H9 (cell line): ENCODE measurements around the gene DNASE1L3. TPM values are rescaled to one million over a fixed set of nuclear protein-coding genes. Genes with fewer than 3 reads are reported as not detected.

ENCODE experiments used
- DNase-seq: peaks from one replicate; pipeline ENCODE4 v3.0.0-alpha.2; 2017
- H2AFZ ChIP-seq: one replicate; pipeline ENCODE4 v1.6.1; 2013; ENCODE audit warnings: mild to moderate bottlenecking, low read length, control low read depth, moderate library complexity
- H2AK5ac ChIP-seq: 2 replicates; pipeline ENCODE4 v1.6.1; 2013; ENCODE audit warnings: low read length, control low read depth, mixed read lengths; ENCODE audit not compliant: insufficient read length
- H2BK120ac ChIP-seq: one replicate; pipeline ENCODE4 v1.6.1; 2013; ENCODE audit warnings: low read depth, mild to moderate bottlenecking, low read length, control low read depth, inconsistent platforms; ENCODE audit not compliant: poor library complexity, severe bottlenecking
- H2BK12ac ChIP-seq: 2 replicates; pipeline ENCODE4 v1.6.1; 2013; ENCODE audit warnings: low read length, control low read depth, mixed read lengths, low read depth; ENCODE audit not compliant: insufficient read length
- H2BK15ac ChIP-seq: 2 replicates; pipeline ENCODE4 v1.6.1; 2013; ENCODE audit warnings: low read depth, low read length, control low read depth
- H2BK20ac ChIP-seq: one replicate; pipeline ENCODE4 v1.6.1; 2013; ENCODE audit warnings: low read depth, mild to moderate bottlenecking, low read length, control low read depth, inconsistent platforms; ENCODE audit not compliant: poor library complexity, severe bottlenecking
- H2BK5ac ChIP-seq: 2 replicates; pipeline ENCODE4 v1.6.1; 2013; ENCODE audit warnings: low read length, control low read depth, mixed read lengths; ENCODE audit not compliant: insufficient read length
- H3K14ac ChIP-seq: 2 replicates; pipeline ENCODE4 v1.6.1; 2013; ENCODE audit warnings: low read length, control low read depth; ENCODE audit not compliant: insufficient read depth
- H3K18ac ChIP-seq: 2 replicates; pipeline ENCODE4 v1.6.1; 2013; ENCODE audit warnings: low read depth, mild to moderate bottlenecking, mixed read lengths, low read length, control low read depth; ENCODE audit not compliant: insufficient read length
- H3K23ac ChIP-seq: 2 replicates; pipeline ENCODE4 v1.6.1; 2013; ENCODE audit warnings: low read length, control low read depth, mixed read lengths, low read depth; ENCODE audit not compliant: insufficient read length
- H3K23me2 ChIP-seq: 2 replicates; pipeline ENCODE4 v1.6.1; 2013; ENCODE audit warnings: low read depth, mild to moderate bottlenecking, mixed read lengths, low read length, control low read depth; ENCODE audit not compliant: insufficient read length, poor library complexity, severe bottlenecking
- H3K27ac ChIP-seq: 2 replicates; pipeline ENCODE4 v1.5.1; 2013; ENCODE audit warnings: low read length, control low read depth, mixed read lengths, low read depth; ENCODE audit not compliant: insufficient read length
- H3K27me3 ChIP-seq: 2 replicates; pipeline ENCODE4 v1.6.1; 2013; ENCODE audit warnings: low read length, control low read depth, inconsistent platforms; ENCODE audit not compliant: insufficient read depth
- H3K4ac ChIP-seq: 2 replicates; pipeline ENCODE4 v1.6.1; 2013; ENCODE audit warnings: low read depth, mild to moderate bottlenecking, control low read depth, inconsistent platforms, low read length, moderate library complexity
- H3K4me1 ChIP-seq: 2 replicates; pipeline ENCODE4 v1.6.1; 2013; ENCODE audit warnings: low read length, control low read depth, inconsistent platforms; ENCODE audit not compliant: insufficient read depth
- H3K4me2 ChIP-seq: 2 replicates; pipeline ENCODE4 v1.6.1; 2013; ENCODE audit warnings: low read length, control low read depth, mixed read lengths; ENCODE audit not compliant: insufficient read length, insufficient read depth
- H3K56ac ChIP-seq: 2 replicates; pipeline ENCODE4 v1.6.1; 2013; ENCODE audit warnings: low read depth, mild to moderate bottlenecking, mixed read lengths, low read length, control low read depth; ENCODE audit not compliant: insufficient read length
- H3K79me1 ChIP-seq: 2 replicates; pipeline ENCODE4 v1.6.1; 2013; ENCODE audit warnings: low read depth, mild to moderate bottlenecking, moderate library complexity, low read length, control low read depth, inconsistent platforms; ENCODE audit not compliant: insufficient read depth, poor library complexity, severe bottlenecking
- H3K79me2 ChIP-seq: 2 replicates; pipeline ENCODE4 v1.6.1; 2013; ENCODE audit warnings: low read length, control low read depth, inconsistent platforms; ENCODE audit not compliant: insufficient read depth
- H3K9ac ChIP-seq: 2 replicates; pipeline ENCODE4 v1.6.1; 2013; ENCODE audit warnings: low read length, control low read depth, mixed read lengths; ENCODE audit not compliant: insufficient read length; ENCODE audit errors: extremely low read depth
- H3K9me3 ChIP-seq: one replicate; pipeline ENCODE4 v1.6.1; 2013; ENCODE audit warnings: low read depth, low read length, inconsistent platforms; ENCODE audit not compliant: control insufficient read depth
- H3T11ph ChIP-seq: one replicate; pipeline ENCODE4 v1.6.1; 2013; ENCODE audit warnings: mild to moderate bottlenecking, low read length, control low read depth, inconsistent platforms
- H4K20me1 ChIP-seq: one replicate; pipeline ENCODE4 v1.6.1; 2013; ENCODE audit not compliant: control insufficient read depth, insufficient read length, insufficient read depth
- H4K5ac ChIP-seq: 2 replicates; pipeline ENCODE4 v1.6.1; 2013; ENCODE audit warnings: low read depth, mild to moderate bottlenecking, mixed read lengths, low read length, control low read depth; ENCODE audit not compliant: insufficient read length
- H4K8ac ChIP-seq: replicated peaks from 2 replicates; pipeline ENCODE4 v1.6.1; 2013; ENCODE audit warnings: low read length, control low read depth, mixed read lengths, low read depth; ENCODE audit not compliant: insufficient read length
- H4K91ac ChIP-seq: 2 replicates; pipeline ENCODE4 v1.6.1; 2013; ENCODE audit warnings: low read depth, mild to moderate bottlenecking, moderate library complexity, mixed read lengths, low read length, control low read depth; ENCODE audit not compliant: insufficient read length
- H3K27ac Mint-ChIP-seq, 3 experiments: 2 replicates in 2 of 3; 3 replicates in 1 of 3; pipeline ENCODE4 v1.8.0; 2020 to 2021; ENCODE audit warnings: mixed read lengths in 3 of 3, mild to moderate bottlenecking in 1 of 3, moderate library complexity in 1 of 3
- H3K27me3 Mint-ChIP-seq: 2 replicates; pipeline ENCODE4 v1.8.0; 2021; ENCODE audit warnings: low read depth, mild to moderate bottlenecking, moderate library complexity, mixed read lengths
- H3K36me3 Mint-ChIP-seq, 3 experiments: 2 replicates in 2 of 3; 3 replicates in 1 of 3; pipeline ENCODE4 v1.8.0; 2020 to 2021; ENCODE audit warnings: low read depth in 3 of 3, mixed read lengths in 3 of 3; ENCODE audit not compliant: insufficient read depth in 1 of 3
- H3K4me1 Mint-ChIP-seq, 2 experiments: 2 replicates each; pipeline ENCODE4 v1.8.0; 2020; ENCODE audit warnings: mixed read lengths in 2 of 2
- H3K4me3 Mint-ChIP-seq, 2 experiments: 2 replicates in 1 of 2; 3 replicates in 1 of 2; pipeline ENCODE4 v1.8.0; 2020 to 2021; ENCODE audit warnings: mild to moderate bottlenecking in 2 of 2, mixed read lengths in 2 of 2, moderate library complexity in 1 of 2
- H3K9me3 Mint-ChIP-seq, 2 experiments: 2 replicates in 1 of 2; 3 replicates in 1 of 2; pipeline ENCODE4 v1.8.0; 2020; ENCODE audit warnings: mild to moderate bottlenecking in 2 of 2, mixed read lengths in 2 of 2, moderate library complexity in 1 of 2
- CTCF ChIP-seq: fragments of 200-600 bp; sonication (generic); conservative IDR thresholded peaks from 3 replicates; pipeline ENCODE4 v1.8.0; 2021; ENCODE audit warnings: antibody characterized with exemption, mild to moderate bottlenecking
- WGBS: extraction: QIAGEN DNeasy Blood & Tissue Kit; methylation state at CpG from one replicate; pipeline ENCODE4 v1.1.7; 2013; ENCODE audit warnings: missing lambda C conversion rate, low lambda C conversion rate, mixed read lengths; ENCODE audit not compliant: insufficient read length; ENCODE audit errors: extremely low coverage; 5-methylcytosine and 5-hydroxymethylcytosine counted together
- total RNA-seq: library from RNA; stranded (reverse); gene quantifications from 2 replicates; pipeline ENCODE4 v1.2.1, GENCODE V29; 2021

DNASE1L3 gene
- total RNA-seq, 1 experiment from 2014 or later: not detected

- Histone ChIP-seq H3K9ac (no peak overlapping the region), H3K79me2 (no peaks in the 10 kb centered on the region), H4K5ac (no peak overlapping the region), H2BK12ac (no peak overlapping the region), H2BK120ac (no peak overlapping the region), H2AK5ac (no peak overlapping the region), H3K4me1 (peaks cover 3% of the 10 kb centered on the region; the same call in 1 of the 2 replicates), H4K91ac (no peak overlapping the region), H3K18ac (peak overlapping the region; percentile 54), H2AFZ (no peak overlapping the region), H3K4me2 (no peak overlapping the region), H3K4ac (no peak overlapping the region; the same call in 1 of the 2 replicates), H3K23ac (no peak overlapping the region), H3K23me2 (peaks cover 4% of the 10 kb centered on the region), H2BK15ac (no peak overlapping the region), H2BK20ac (no peak overlapping the region), H3K79me1 (no peaks in the 10 kb centered on the region), H3K56ac (no peak overlapping the region), H4K8ac (no peak overlapping the region), H3K27me3 (no peaks in the 10 kb centered on the region), H2BK5ac (no peak overlapping the region), H3K27ac (no peak overlapping the region), H3K14ac (peak overlapping the region; percentile 32; the same call in 1 of the 2 replicates), H3K9me3 (no peaks in the 10 kb centered on the region), H3T11ph (no peak overlapping the region), H4K20me1 (no peaks in the 10 kb centered on the region)
- Mint-ChIP-seq H3K9me3 (no peaks in the 10 kb centered on the region), H3K27ac (peak overlapping the region; percentile 59 to 74 (median 71); a peak in 5 of 7 replicates), H3K4me3 (no peak overlapping the region), H3K36me3 (peaks cover 0 to 13% (median 0%) of the 10 kb centered on the region in 3 experiments; a peak in 2 of 7 replicates), H3K4me1 (peaks cover 29 to 46% of the 10 kb centered on the region in 2 experiments), H3K27me3 (peaks cover 12% of the 10 kb centered on the region)
- WGBS: no CpG with 5 or more reads among the region's 18 CpGs
- TF ChIP-seq CTCF: no peak
- no peak for DNase-seq
Measured at GRCh38 chr3:58175437-58176184, 35.2 kb downstream of the DNASE1L3 start.
